Fibroblast of lung (primary cell): ENCODE measurements around the gene CD151.

Experiments used
- EZH2 ChIP-seq: IDR thresholded peaks from 2 replicates; pipeline ENCODE4 v1.5.1; 2012; ENCODE audit warnings: low read length, control low read depth, mild to moderate bottlenecking; ENCODE audit errors: missing control alignments
- TF ChIP-seq, protein P1 (sequence below), 2 donors: IDR thresholded peaks in 1 of 2; conservative IDR thresholded peaks in 1 of 2; 1 replicate in 1 of 2; 2 replicates in 1 of 2; pipeline ENCODE4 v1.5.1; 2011 to 2012; ENCODE audit warnings: low read length in 2 of 2, control low read depth in 1 of 2, inconsistent platforms in 1 of 2, low read depth in 1 of 2, mild to moderate bottlenecking in 1 of 2

GRCh38 chr11:843818-844692 is 11.3 kb downstream of the CD151 start:
- TF ChIP-seq, protein P1, sequence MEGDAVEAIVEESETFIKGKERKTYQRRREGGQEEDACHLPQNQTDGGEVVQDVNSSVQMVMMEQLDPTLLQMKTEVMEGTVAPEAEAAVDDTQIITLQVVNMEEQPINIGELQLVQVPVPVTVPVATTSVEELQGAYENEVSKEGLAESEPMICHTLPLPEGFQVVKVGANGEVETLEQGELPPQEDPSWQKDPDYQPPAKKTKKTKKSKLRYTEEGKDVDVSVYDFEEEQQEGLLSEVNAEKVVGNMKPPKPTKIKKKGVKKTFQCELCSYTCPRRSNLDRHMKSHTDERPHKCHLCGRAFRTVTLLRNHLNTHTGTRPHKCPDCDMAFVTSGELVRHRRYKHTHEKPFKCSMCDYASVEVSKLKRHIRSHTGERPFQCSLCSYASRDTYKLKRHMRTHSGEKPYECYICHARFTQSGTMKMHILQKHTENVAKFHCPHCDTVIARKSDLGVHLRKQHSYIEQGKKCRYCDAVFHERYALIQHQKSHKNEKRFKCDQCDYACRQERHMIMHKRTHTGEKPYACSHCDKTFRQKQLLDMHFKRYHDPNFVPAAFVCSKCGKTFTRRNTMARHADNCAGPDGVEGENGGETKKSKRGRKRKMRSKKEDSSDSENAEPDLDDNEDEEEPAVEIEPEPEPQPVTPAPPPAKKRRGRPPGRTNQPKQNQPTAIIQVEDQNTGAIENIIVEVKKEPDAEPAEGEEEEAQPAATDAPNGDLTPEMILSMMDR (conservative IDR thresholded peaks at IDR 0.05 in 1 of 2, IDR thresholded peaks at IDR 0.05 in 1 of 2; ENCODE audit: low read depth in 1 of 2, low read length in 2 of 2): no peak
- TF ChIP-seq EZH2: no peak
